ENCODE results near the gene PPFIA2. TPM values are rescaled to one million over a fixed set of nuclear protein-coding genes. Genes with fewer than 3 reads are reported as not detected.
"Not testable (repeated sequence)": the region's sequence is repeated elsewhere in the genome, so short reads cannot be mapped to it uniquely, and the experiment has no call there.

The PPFIA2 gene
- total and polyA plus RNA-seq, 8 donors: 0.15 to 9.9 (median 2.2) TPM

DNA sequence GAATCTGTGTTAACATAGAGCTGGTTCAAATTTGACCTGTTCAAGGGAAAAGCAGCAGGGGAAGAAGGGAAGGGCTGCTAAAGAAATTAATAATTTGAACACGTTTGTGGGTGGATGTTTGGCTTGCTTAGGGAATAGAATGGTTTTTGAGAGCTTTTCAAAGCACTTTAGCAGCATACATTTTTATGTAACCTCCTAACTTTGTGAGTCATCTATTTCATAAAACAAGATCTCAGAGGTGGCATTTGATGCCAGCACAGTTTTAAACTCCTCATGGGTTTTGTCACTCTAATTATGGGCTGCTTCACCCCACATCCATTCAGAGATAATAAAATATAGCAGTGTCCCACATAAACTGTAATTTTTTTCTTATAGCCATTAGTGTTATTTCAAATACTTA is 537.5 kb downstream of the PPFIA2 start:
- WGBS, 5 donors: 18 to 41% (median 26%) methylated on average over 1 of the region's 1 CpG

GRCh38 chr12:81216739-81217138 is 542.4 kb downstream of the PPFIA2 start:
- Histone ChIP-seq H3K4me1 (no peaks in the 10 kb centered on the region), H3K4me3 (no peak overlapping the region), H3K36me3 (no peaks in the 10 kb centered on the region), H3K27ac (no peak overlapping the region), H3K27me3 (no peaks in the 10 kb centered on the region), H3K9me3 (no peaks in the 10 kb centered on the region)
- TF ChIP-seq CTCF (IDR thresholded peaks at IDR 0.05) (no peak), EP300 (IDR thresholded peaks at IDR 0.05) (no peak), POLR2A (IDR thresholded peaks at IDR 0.05) (no peak), POLR2AphosphoS5 (IDR thresholded peaks at IDR 0.05) (no peak)
- intact Hi-C loops (cut with DNase I; ENCODE audit: low total_unique reads): no loop called here
- DNase-seq: no peak
- WGBS, 5 donors: 85 to 96% (median 90%) methylated on average over 3 of the region's 3 CpGs

More for the DNA sequence above, 537.5 kb downstream of the PPFIA2 start:
- Histone ChIP-seq H3K4me3 (no peak overlapping the region), H3K27me3 (no peaks in the 10 kb centered on the region), H3K4me1 (no peaks in the 10 kb centered on the region), H3K9me3 (no peaks in the 10 kb centered on the region), H3K27ac (no peak overlapping the region), H3K36me3 (no peaks in the 10 kb centered on the region)
- intact Hi-C loops (cut with DNase I; ENCODE audit: low total_unique reads): no loop called here
- no peak for TF ChIP-seq CTCF (IDR thresholded peaks at IDR 0.05)
- no peak for TF ChIP-seq EP300 (IDR thresholded peaks at IDR 0.05)
- TF ChIP-seq POLR2AphosphoS5 (IDR thresholded peaks at IDR 0.05): no peak
- no peak for TF ChIP-seq POLR2A (IDR thresholded peaks at IDR 0.05)
- no peak for DNase-seq

- no peak overlapping the region for H3K4me3 ChIP-seq
- intact Hi-C loops (cut with DNase I; ENCODE audit: low total_unique reads): no loop called here
- peaks cover 0 to 9% (median 4%) of the 10 kb centered on the region in 4 donors for H3K4me1 ChIP-seq
- H3K27ac ChIP-seq: no peak overlapping the region
- DNase-seq: no peak
- TF ChIP-seq POLR2A (IDR thresholded peaks at IDR 0.05) (no peak), POLR2AphosphoS5 (IDR thresholded peaks at IDR 0.05) (no peak), EP300 (IDR thresholded peaks at IDR 0.05) (no peak), CTCF (IDR thresholded peaks at IDR 0.05) (no peak)
- no peaks in the 10 kb centered on the region for H3K36me3 ChIP-seq
- WGBS, 5 donors: 60 to 68% (median 66%) methylated on average over 4 of the region's 4 CpGs
- no peaks in the 10 kb centered on the region for H3K27me3 ChIP-seq
- no peaks in the 10 kb centered on the region for H3K9me3 ChIP-seq
Observed at GRCh38 chr12:81212996-81213696, 546.0 kb downstream of the PPFIA2 start.

GRCh38 chr12:81211306-81211705 is 547.8 kb downstream of the PPFIA2 start:
- no peaks in the 10 kb centered on the region for H3K27me3 ChIP-seq
- TF ChIP-seq POLR2AphosphoS5 (IDR thresholded peaks at IDR 0.05): no peak
- TF ChIP-seq EP300 (IDR thresholded peaks at IDR 0.05): no peak
- no peaks in the 10 kb centered on the region for H3K36me3 ChIP-seq
- H3K4me1 ChIP-seq: peaks cover 0 to 9% (median 4%) of the 10 kb centered on the region in 4 donors
- no peak for DNase-seq
- no peak overlapping the region for H3K27ac ChIP-seq
- no peaks in the 10 kb centered on the region for H3K9me3 ChIP-seq
- intact Hi-C loops (cut with DNase I; ENCODE audit: low total_unique reads): no loop called here
- 88 to 100% (median 95%) methylated on average over 1 of the region's 1 CpG for WGBS, 5 donors
- no peak overlapping the region for H3K4me3 ChIP-seq

DNA sequence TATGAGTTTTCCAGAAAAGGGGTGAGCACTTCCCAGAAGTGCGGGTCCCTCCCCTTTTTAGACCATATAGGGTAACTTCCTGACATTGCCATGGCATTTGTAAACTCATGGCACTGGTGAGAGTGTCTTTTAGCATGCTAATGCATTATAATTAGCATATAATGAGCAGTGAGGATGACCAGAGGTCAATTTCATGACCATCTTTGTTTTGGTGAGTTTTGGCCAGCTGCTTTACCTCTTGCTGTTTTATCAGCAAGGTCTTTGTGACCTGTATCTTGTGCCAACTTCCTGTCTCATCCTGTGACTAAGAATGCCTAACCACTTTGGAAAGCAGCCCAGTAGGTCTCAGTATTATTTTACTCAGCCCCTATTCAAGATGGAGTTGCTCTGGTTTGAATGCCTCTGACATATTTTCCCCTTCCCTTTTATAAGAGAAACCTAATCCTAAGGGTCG is 549.4 kb downstream of the PPFIA2 start:
- H3K36me3 ChIP-seq; H3K4me1 ChIP-seq; intact Hi-C loops (cut with DNase I; ENCODE audit: low total_unique reads); H3K27me3 ChIP-seq; H3K27ac ChIP-seq; DNase-seq; H3K9me3 ChIP-seq; H3K4me3 ChIP-seq: not testable (repeated sequence)
- WGBS, 5 donors: 71 to 88% (median 74%) methylated on average over 2 of the region's 2 CpGs

Data from stomach (tissue), 9 donors.